ENCODE measurements around the gene BRSK1.
A peak's percentile ranks its signal among the peaks of the same experiment; 100 is the strongest.

The BRSK1 gene

DNA sequence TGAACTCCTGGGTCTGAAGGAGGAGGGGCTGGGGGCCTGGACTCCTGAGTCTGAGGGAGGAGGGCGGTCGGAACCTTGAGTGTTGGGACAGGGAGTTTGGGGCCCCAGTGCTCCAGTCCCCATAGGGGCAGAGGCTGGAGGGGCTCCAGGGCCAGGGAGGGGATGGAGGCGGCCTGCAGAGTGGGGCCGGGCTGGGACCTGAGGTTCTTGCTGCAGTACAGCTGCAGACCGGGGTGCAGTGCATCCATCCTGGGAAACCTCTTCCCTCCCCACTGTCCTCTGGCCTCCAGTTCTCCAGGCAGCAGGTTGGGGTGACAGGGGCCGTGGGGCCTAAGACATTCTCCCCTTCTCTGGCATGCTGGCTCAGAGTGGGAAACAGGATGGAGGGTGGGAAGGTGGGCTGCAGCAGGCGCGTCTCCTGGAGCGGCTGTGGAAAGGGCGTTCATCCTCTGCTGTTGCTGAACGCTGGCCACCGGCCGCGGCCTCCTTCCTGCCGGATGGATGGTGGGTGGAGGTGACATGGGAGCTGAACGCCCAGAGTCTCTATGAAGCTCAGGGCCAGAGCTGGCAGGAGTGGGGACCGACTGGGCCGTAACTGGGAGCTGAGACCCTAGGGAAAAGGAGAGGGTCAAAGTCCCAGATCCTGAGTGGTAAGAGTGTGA is 1.6 kb downstream of the BRSK1 start:
- no peak for DNase-seq (ENCODE audit: low read depth)
- peak overlapping the region; percentile 14 for H3K4me3 ChIP-seq (ENCODE audit: low read length)
- TF ChIP-seq, protein P1, sequence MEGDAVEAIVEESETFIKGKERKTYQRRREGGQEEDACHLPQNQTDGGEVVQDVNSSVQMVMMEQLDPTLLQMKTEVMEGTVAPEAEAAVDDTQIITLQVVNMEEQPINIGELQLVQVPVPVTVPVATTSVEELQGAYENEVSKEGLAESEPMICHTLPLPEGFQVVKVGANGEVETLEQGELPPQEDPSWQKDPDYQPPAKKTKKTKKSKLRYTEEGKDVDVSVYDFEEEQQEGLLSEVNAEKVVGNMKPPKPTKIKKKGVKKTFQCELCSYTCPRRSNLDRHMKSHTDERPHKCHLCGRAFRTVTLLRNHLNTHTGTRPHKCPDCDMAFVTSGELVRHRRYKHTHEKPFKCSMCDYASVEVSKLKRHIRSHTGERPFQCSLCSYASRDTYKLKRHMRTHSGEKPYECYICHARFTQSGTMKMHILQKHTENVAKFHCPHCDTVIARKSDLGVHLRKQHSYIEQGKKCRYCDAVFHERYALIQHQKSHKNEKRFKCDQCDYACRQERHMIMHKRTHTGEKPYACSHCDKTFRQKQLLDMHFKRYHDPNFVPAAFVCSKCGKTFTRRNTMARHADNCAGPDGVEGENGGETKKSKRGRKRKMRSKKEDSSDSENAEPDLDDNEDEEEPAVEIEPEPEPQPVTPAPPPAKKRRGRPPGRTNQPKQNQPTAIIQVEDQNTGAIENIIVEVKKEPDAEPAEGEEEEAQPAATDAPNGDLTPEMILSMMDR (conservative IDR thresholded peaks at IDR 0.05; ENCODE audit: low read depth, low read length): no peak

- DNase-seq (ENCODE audit: low read depth): no peak
- no peak overlapping the region for H3K4me3 ChIP-seq (ENCODE audit: low read length)
- TF ChIP-seq, protein P1 (conservative IDR thresholded peaks at IDR 0.05; ENCODE audit: low read depth, low read length): no peak
Observed at GRCh38 chr19:55287361-55288079, 3.7 kb downstream of the BRSK1 start.

GRCh38 chr19:55289117-55289796 is 5.5 kb downstream of the BRSK1 start:
- H3K4me3 ChIP-seq (ENCODE audit: low read length): no peak overlapping the region
- TF ChIP-seq, protein P1 (conservative IDR thresholded peaks at IDR 0.05; ENCODE audit: low read depth, low read length): no peak
- DNase-seq (ENCODE audit: low read depth): no peak

- TF ChIP-seq, protein P1 (conservative IDR thresholded peaks at IDR 0.05; ENCODE audit: low read depth, low read length): no peak
- H3K4me3 ChIP-seq (ENCODE audit: low read length): no peak overlapping the region
- DNase-seq (ENCODE audit: low read depth): no peak
Observed at GRCh38 chr19:55297267-55297666, 13.5 kb downstream of the BRSK1 start.

GRCh38 chr19:55299991-55300390 is 16.2 kb downstream of the BRSK1 start:
- TF ChIP-seq, protein P1 (conservative IDR thresholded peaks at IDR 0.05; ENCODE audit: low read depth, low read length): no peak
- DNase-seq (ENCODE audit: low read depth): no peak
- no peak overlapping the region for H3K4me3 ChIP-seq (ENCODE audit: low read length)

DNA sequence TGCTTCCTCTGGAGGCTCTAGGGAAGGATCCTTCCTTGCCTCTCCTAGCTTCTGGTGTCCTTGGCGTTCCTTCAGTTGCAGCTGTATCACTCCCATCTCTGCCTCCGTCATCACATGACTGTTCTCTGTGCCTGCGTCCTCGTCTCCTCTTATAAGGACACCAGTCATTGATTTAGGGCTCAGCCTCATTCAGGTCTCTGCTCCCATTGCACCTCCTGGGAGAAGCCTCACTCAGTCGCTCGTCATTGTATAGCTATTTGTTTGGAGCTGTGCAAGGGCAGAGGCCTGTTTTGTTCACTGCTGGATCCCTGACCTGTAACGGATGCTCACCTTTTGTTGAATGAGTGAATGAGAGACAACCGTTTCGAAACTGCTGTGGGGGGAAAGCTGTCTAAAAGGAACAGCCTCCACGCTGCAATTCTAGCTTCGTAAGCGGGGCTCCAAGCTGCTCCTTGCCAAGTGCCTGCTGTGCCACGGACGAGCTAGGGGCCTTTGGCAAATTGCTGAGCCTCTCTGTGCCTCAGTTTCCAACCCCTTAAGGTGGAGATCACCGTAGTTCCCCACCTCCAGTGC is 17.2 kb downstream of the BRSK1 start:
- TF ChIP-seq, protein P1 (conservative IDR thresholded peaks at IDR 0.05; ENCODE audit: low read depth, low read length): no peak
- H3K4me3 ChIP-seq (ENCODE audit: low read length): no peak overlapping the region
- DNase-seq (ENCODE audit: low read depth): no peak
